K562 (cell line): ENCODE data around the gene KCNA2. TPM values are rescaled to one million over a fixed set of nuclear protein-coding genes. Genes with fewer than 3 reads are reported as not detected.

ENCODE experiments used
- ATAC-seq: fragments of 200-7000 bp; cut with Tn5 transposase; 3 replicates; pipeline ENCODE4 v1.9.1; 2020; ENCODE audit warnings: moderate library complexity
- BruUV-seq: library from RNA; stranded (reverse); fragments of 400-500 nt; replicated peaks from 2 replicates; lab custom pipeline; 2021; lab: Mats Ljungman, UMichigan
- CTCF ChIA-PET: fragments of 300-600 bp; formaldehyde crosslinking; extraction: SDS; loops from one replicate; lab custom pipeline; 2021; ENCODE audit warnings: low intra/inter-chr PET ratio; lab: Yijun Ruan, JAX
- POLR2A ChIA-PET: fragments of 300-600, 350-650 bp; sonication (Branson Sonifier 250); formaldehyde crosslinking; extraction: SDS; loops from one replicate; lab custom pipeline; 2021; ENCODE audit warnings: antibody characterized with exemption, inconsistent platforms; lab: Yijun Ruan, JAX
- DNase-seq, 4 experiments: peaks; one replicate each; pipeline versions ENCODE4 v3.0.0 to v3.0.0-alpha.2; 2011 to 2018; ENCODE audit warnings: low spot score in 3 of 4, mixed read lengths in 3 of 4; ENCODE audit errors: extremely low read depth in 1 of 4
- FAIRE-seq: peaks from 2 replicates; lab custom pipeline; 2011; peaks lifted over from hg19 to GRCh38; lab: Jason Lieb, UNC
- H2AFZ ChIP-seq: 2 replicates; pipeline ENCODE4 v1.6.0; 2011; ENCODE audit warnings: low read depth, low read length, control low read depth, inconsistent platforms
- H3K27ac ChIP-seq: fragments of 200-600 bp; 3 replicates; pipeline ENCODE4 v1.8.0; 2011; ENCODE audit warnings: low read depth, mild to moderate bottlenecking, control low read depth, inconsistent platforms, low read length, moderate library complexity, mixed read lengths; ENCODE audit errors: extremely low read depth
- H3K27me3 ChIP-seq, 2 experiments: fragments of 300-600 bp in 1 of 2; 2 replicates in 1 of 2; 3 replicates in 1 of 2; pipeline versions ENCODE4 v1.6.0 to v1.8.0; 2011; ENCODE audit warnings: inconsistent platforms in 2 of 2, low read length in 2 of 2, mild to moderate bottlenecking in 1 of 2, mixed read lengths in 1 of 2, moderate library complexity in 1 of 2; ENCODE audit not compliant: control insufficient read depth in 2 of 2, insufficient read depth in 2 of 2
- H3K36me3 ChIP-seq: fragments of 300-600 bp; 3 replicates; pipeline ENCODE4 v1.8.0; 2011; ENCODE audit warnings: mild to moderate bottlenecking, low read length, inconsistent platforms; ENCODE audit not compliant: control insufficient read depth, insufficient read depth
- H3K4me1 ChIP-seq, 2 experiments: fragments of 200-600 bp in 1 of 2; replicated peaks in 1 of 2; 2 replicates in 1 of 2; 3 replicates in 1 of 2; pipeline versions ENCODE4 v1.5.1 to v1.8.0; 2011; ENCODE audit warnings: inconsistent platforms in 2 of 2, low read length in 2 of 2, mild to moderate bottlenecking in 1 of 2, mixed read lengths in 1 of 2, moderate library complexity in 1 of 2; ENCODE audit not compliant: control insufficient read depth in 2 of 2, insufficient read depth in 2 of 2
- H3K4me2 ChIP-seq: 2 replicates; pipeline ENCODE4 v1.6.1; 2011; ENCODE audit warnings: low read length, control low read depth, inconsistent platforms, mixed read lengths; ENCODE audit not compliant: insufficient read depth
- H3K4me3 ChIP-seq: fragments of 200-600 bp; sonication (generic), shearing (Covaris generic); 2 replicates; pipeline ENCODE4 v1.5.1; 2016; ENCODE audit warnings: control low read depth, inconsistent platforms
- H3K79me2 ChIP-seq: fragments of 200-600 bp; 3 replicates; pipeline ENCODE4 v1.8.0; 2011; ENCODE audit warnings: low read length, inconsistent platforms; ENCODE audit not compliant: control insufficient read depth, insufficient read depth
- H3K9ac ChIP-seq, 2 experiments: 2 replicates each; pipeline versions ENCODE4 v1.6.0 to v1.6.1; 2011; ENCODE audit warnings: low read depth in 2 of 2, low read length in 2 of 2, control low read depth in 1 of 2, inconsistent platforms in 1 of 2, mild to moderate bottlenecking in 1 of 2, mixed read lengths in 1 of 2; ENCODE audit not compliant: insufficient read depth in 1 of 2
- H3K9me1 ChIP-seq: one replicate; pipeline ENCODE4 v1.6.0; 2011; ENCODE audit warnings: inconsistent platforms, mild to moderate bottlenecking, low read length, moderate library complexity; ENCODE audit not compliant: control insufficient read depth, insufficient read depth
- H3K9me3 ChIP-seq: replicated peaks from 2 replicates; pipeline ENCODE4 v1.5.1; 2011; ENCODE audit warnings: low read depth, low read length, inconsistent platforms; ENCODE audit not compliant: control insufficient read depth, insufficient read depth
- H4K20me1 ChIP-seq: replicated peaks from 2 replicates; pipeline ENCODE4 v1.6.1; 2011; ENCODE audit warnings: low read length, inconsistent platforms, mixed read lengths; ENCODE audit not compliant: control insufficient read depth, insufficient read depth
- MBD1 ChIP-seq: fragments of 250-450 bp; sonication (Bioruptor Pico); IDR thresholded peaks from 2 replicates; pipeline ENCODE4 v1.8.0; 2022; ENCODE audit warnings: inconsistent platforms
- SMAD2 ChIP-seq: fragments of 150-350 bp; IDR thresholded peaks from 2 replicates; pipeline ENCODE4 v1.6.1; 2014; ENCODE audit warnings: low read depth, mild to moderate bottlenecking, low read length
- SRSF1 ChIP-seq: fragments of 200-400 bp; formaldehyde crosslinking; IDR thresholded peaks from 2 replicates; pipeline ENCODE4 v1.6.1; 2017; ENCODE audit warnings: mild to moderate bottlenecking, low read depth, low read length, moderate library complexity
- TFAP4 ChIP-seq: sonication (generic); formaldehyde crosslinking; IDR thresholded peaks from 2 replicates; pipeline ENCODE4 v1.8.0; 2022; ENCODE audit warnings: missing genetic modification reagents, mild to moderate bottlenecking, moderate library complexity, borderline replicate concordance
- WGBS: fragments of 100-300 bp; shearing (Covaris generic); methylation state at CpG from one replicate; pipeline ENCODE4 v1.1.6; 2016; ENCODE audit warnings: low coverage, mixed read lengths; ENCODE audit not compliant: insufficient coverage; ENCODE audit errors: missing lambda C conversion rate; 5-methylcytosine and 5-hydroxymethylcytosine counted together
- in situ Hi-C: fragments of 300-500 bp; cut with MboI; formaldehyde crosslinking; loops from 4 replicates; pipeline ENCODE4 v1.15.0; 2018; ENCODE audit warnings: inconsistent platforms, mixed read lengths
- intact Hi-C: fragments of 100-400 bp; cut with micrococcal nuclease; formaldehyde crosslinking; loops from 2 replicates; pipeline ENCODE4 v1.14.2; 2022
- polyA plus RNA-seq, 8 experiments: library from polyadenylated mRNA; depleted of rRNA in 4 of 8; stranded (reverse) in 5 of 8; unstranded in 3 of 8; fragments of >200 nt; fragmentation: Nextera tagmentation in 2 of 8; fragmentation: Illumina TruSeq in 1 of 8; extraction: Ambion mirVana in 2 of 8; extraction: Trizol in 1 of 8; gene quantifications; 2 replicates each; pipeline versions ENCODE4 v1.2.1 to v1.2.3, GENCODE V29; 2011 to 2014; ENCODE audit warnings: inconsistent platforms in 1 of 8, missing spikeins in 1 of 8
- total RNA-seq, 7 experiments: library from RNA; depleted of rRNA in 6 of 7; stranded (reverse); fragments of >200 nt in 6 of 7; fragmentation: Illumina TruSeq in 2 of 7; extraction: Trizol in 2 of 7; gene quantifications; 2 replicates each; pipeline versions ENCODE4 v1.2.1 to v1.2.3, GENCODE V29; 2011 to 2021; ENCODE audit warnings: low replicate concordance in 1 of 7

KCNA2 gene
- total and polyA plus RNA-seq, 9 of the 15 experiments (the other 6 are each of a cell fraction or from before 2014, with no cell fraction given): not detected

GRCh38 chr1:110631836-110632620, 25.9 kb upstream of the KCNA2 start:
- BruUV-seq: no TSS peak
- TF ChIP-seq TFAP4 (CRISPR knock-in tag) (no peak), SRSF1 (no peak), MBD1 (no peak), SMAD2 (no peak)
- Histone ChIP-seq H3K27ac (no peak overlapping the region), H3K4me1 (no peaks in the 10 kb centered on the region), H3K79me2 (no peaks in the 10 kb centered on the region), H3K9ac (no peak overlapping the region), H2AFZ (no peak overlapping the region), H4K20me1 (peaks cover 5% of the 10 kb centered on the region; the same call in 1 of the 2 replicates), H3K4me2 (no peak overlapping the region), H3K9me1 (no peaks in the 10 kb centered on the region), H3K4me3 (no peak overlapping the region), H3K9me3 (no peaks in the 10 kb centered on the region), H3K36me3 (no peaks in the 10 kb centered on the region), H3K27me3 (peaks cover 0 to 18% of the 10 kb centered on the region in 2 experiments; a peak in 2 of 5 replicates)
- ATAC-seq (no peak), FAIRE-seq (no peak), DNase-seq (no peak)
- ChIA-PET POLR2A (interaction anchor here (0.7 to 0.8 kb wide), 2 partner anchors 18 to 135 kb away, joined by 3 to 5 read pairs; no protein-coding TSS in a partner anchor), CTCF (interaction anchor here (1.8 to 2.1 kb wide), 2 partner anchors 134 to 151 kb away, joined by 8 to 17 read pairs; no protein-coding TSS in a partner anchor)
- intact Hi-C loops (loop anchor here (2.0 kb wide), 1 partner anchor 361 kb away; no protein-coding TSS in a partner anchor), in situ Hi-C loops (no loop called here)
- WGBS: 2% methylated on average over 6 of the region's 6 CpGs
